ENCODE data around the gene ABTB1.
"Not testable (repeated sequence)": the region's sequence is repeated elsewhere in the genome, so short reads cannot be mapped to it uniquely, and the experiment has no call there.

The ABTB1 gene

GRCh38 chr3:127688416-127689265 lies 15.9 kb downstream of the ABTB1 start:
- no peak for DNase-seq

GRCh38 chr3:127689266-127689860 lies 16.6 kb downstream of the ABTB1 start:
- DNase-seq, result no peak

GRCh38 chr3:127690106-127690505 lies 17.4 kb downstream of the ABTB1 start:
- no peak for DNase-seq

- no peak for DNase-seq
Measured at GRCh38 chr3:127690823-127691452, 18.2 kb downstream of the ABTB1 start.

GRCh38 chr3:127691489-127691888 lies 18.7 kb downstream of the ABTB1 start:
- no peak for DNase-seq

- no peak for DNase-seq
Measured at GRCh38 chr3:127691974-127692373, 19.2 kb downstream of the ABTB1 start.

- DNase-seq, result no peak
Measured at GRCh38 chr3:127692501-127693335, 20.0 kb downstream of the ABTB1 start.

GRCh38 chr3:127693336-127693843 lies 20.6 kb downstream of the ABTB1 start:
- no peak for DNase-seq

GRCh38 chr3:127694467-127695215 lies 21.9 kb downstream of the ABTB1 start:
- no peak for DNase-seq

- DNase-seq, result no peak
Measured at GRCh38 chr3:127697551-127698240, 24.9 kb downstream of the ABTB1 start.

- DNase-seq, result no peak
Measured at GRCh38 chr3:127698286-127698685, 25.5 kb downstream of the ABTB1 start.

GRCh38 chr3:127698691-127699415 lies 26.1 kb downstream of the ABTB1 start:
- DNase-seq, result no peak

GRCh38 chr3:127699416-127700300 lies 26.9 kb downstream of the ABTB1 start:
- no peak for DNase-seq

GRCh38 chr3:127700406-127700805 lies 27.7 kb downstream of the ABTB1 start:
- DNase-seq, result no peak

GRCh38 chr3:127701280-127701911 lies 28.6 kb downstream of the ABTB1 start:
- no peak for DNase-seq

GRCh38 chr3:127702151-127702578 lies 29.4 kb downstream of the ABTB1 start:
- no peak for DNase-seq

GRCh38 chr3:127704840-127705239 lies 32.1 kb downstream of the ABTB1 start:
- not testable (repeated sequence) for DNase-seq

- no peak for DNase-seq
Measured at GRCh38 chr3:127706312-127706711, 33.6 kb downstream of the ABTB1 start.

- no peak for DNase-seq
Measured at GRCh38 chr3:127706785-127707351, 34.1 kb downstream of the ABTB1 start.
